Loucy (cell line): ENCODE data around the gene ALOX15.
"Not testable (repeated sequence)": the region's sequence is repeated elsewhere in the genome, so short reads cannot be mapped to it uniquely, and the experiment has no call there.

Source experiments
- H2AFZ ChIP-seq: fragments of 200-600 bp; sonication (generic); 2 replicates; pipeline ENCODE4 v1.6.0; 2016; ENCODE audit warnings: antibody characterized with exemption, mild to moderate bottlenecking, low read length, moderate library complexity
- H3F3A ChIP-seq: fragments of 200-600 bp; 2 replicates; pipeline ENCODE4 v1.6.0; 2016; ENCODE audit warnings: antibody characterized with exemption, low read depth, mild to moderate bottlenecking
- H3K27me3 ChIP-seq: fragments of 200-600 bp; sonication (generic); 2 replicates; pipeline ENCODE4 v1.6.1; 2014; ENCODE audit warnings: low read length, mild to moderate bottlenecking; ENCODE audit not compliant: insufficient read depth, poor library complexity, severe bottlenecking
- H3K36me3 ChIP-seq: fragments of 200-600 bp; sonication (generic); 2 replicates; pipeline ENCODE4 v1.6.1; 2016; ENCODE audit warnings: low read length; ENCODE audit not compliant: insufficient read depth
- H3K4me1 ChIP-seq: fragments of 200-600 bp; sonication (generic); 2 replicates; pipeline ENCODE4 v1.5.1; 2014; ENCODE audit warnings: low read length, mild to moderate bottlenecking; ENCODE audit not compliant: insufficient read depth, poor library complexity, severe bottlenecking
- H3K4me2 ChIP-seq: fragments of 200-600 bp; sonication (generic); 2 replicates; pipeline ENCODE4 v1.6.0; 2014; ENCODE audit warnings: antibody characterized with exemption, low read length, low read depth, mild to moderate bottlenecking; ENCODE audit not compliant: poor library complexity, severe bottlenecking
- H3K4me3 ChIP-seq: fragments of 200-600 bp; sonication (generic); 2 replicates; pipeline ENCODE4 v1.5.1; 2014; ENCODE audit warnings: low read length, mild to moderate bottlenecking, mixed read lengths; ENCODE audit not compliant: poor library complexity, severe bottlenecking
- H3K79me2 ChIP-seq: fragments of 200-600 bp; sonication (generic); 2 replicates; pipeline ENCODE4 v1.6.1; 2014; ENCODE audit warnings: low read length; ENCODE audit not compliant: insufficient read depth
- H3K9ac ChIP-seq: fragments of 200-600 bp; sonication (generic); 2 replicates; pipeline ENCODE4 v1.6.0; 2014; ENCODE audit warnings: mild to moderate bottlenecking, low read depth, low read length, moderate library complexity; ENCODE audit not compliant: poor library complexity, severe bottlenecking
- H3K9me2 ChIP-seq: fragments of 200-600 bp; sonication (generic); replicated peaks from 2 replicates; pipeline ENCODE4 v1.6.1; 2016; ENCODE audit warnings: low read depth, low read length, mixed read lengths
- H3K9me3 ChIP-seq: fragments of 200-600 bp; sonication (generic); 2 replicates; pipeline ENCODE4 v1.6.1; 2014; ENCODE audit warnings: mild to moderate bottlenecking, antibody characterized with exemption, low read length, low read depth; ENCODE audit not compliant: insufficient read depth
- H4K20me1 ChIP-seq: fragments of 200-600 bp; sonication (generic); 2 replicates; pipeline ENCODE4 v1.6.0; 2014; ENCODE audit warnings: antibody characterized with exemption, low read length, mild to moderate bottlenecking; ENCODE audit not compliant: insufficient read depth, poor library complexity, severe bottlenecking
- CTCF ChIP-seq: fragments of 200-600 bp; sonication (generic); conservative IDR thresholded peaks from 2 replicates; pipeline ENCODE4 v1.5.1; 2014; ENCODE audit warnings: mild to moderate bottlenecking, antibody characterized with exemption, low read length
- EZH2phosphoT487 ChIP-seq: fragments of 200-600 bp; IDR thresholded peaks from 2 replicates; pipeline ENCODE4 v1.6.1; 2018; ENCODE audit warnings: antibody characterized with exemption, mild to moderate bottlenecking, moderate library complexity, borderline replicate concordance

The ALOX15 gene

GRCh38 chr17:4664230-4664629, 22.8 kb upstream of the ALOX15 start:
- Histone ChIP-seq H3F3A (no peaks in the 10 kb centered on the region), H3K36me3 (no peaks in the 10 kb centered on the region), H3K9me3 (no peaks in the 10 kb centered on the region), H4K20me1 (no peaks in the 10 kb centered on the region), H3K4me2 (no peak overlapping the region), H3K4me1 (peaks cover 10% of the 10 kb centered on the region), H3K9ac (no peak overlapping the region), H3K79me2 (no peaks in the 10 kb centered on the region), H3K4me3 (no peak overlapping the region), H3K9me2 (no peaks in the 10 kb centered on the region), H2AFZ (no peak overlapping the region), H3K27me3 (no peaks in the 10 kb centered on the region)
- TF ChIP-seq EZH2phosphoT487 (no peak), CTCF (no peak)

- Histone ChIP-seq H2AFZ (no peak overlapping the region), H4K20me1 (no peaks in the 10 kb centered on the region), H3K27me3 (no peaks in the 10 kb centered on the region), H3K4me3 (no peak overlapping the region), H3K79me2 (no peaks in the 10 kb centered on the region), H3K9ac (no peak overlapping the region), H3K36me3 (no peaks in the 10 kb centered on the region), H3K9me2 (no peaks in the 10 kb centered on the region), H3K4me2 (no peak overlapping the region), H3F3A (no peaks in the 10 kb centered on the region), H3K9me3 (no peaks in the 10 kb centered on the region), H3K4me1 (peaks cover 10% of the 10 kb centered on the region)
- TF ChIP-seq EZH2phosphoT487 (no peak), CTCF (no peak)
Observed at GRCh38 chr17:4663711-4664110, 22.2 kb upstream of the ALOX15 start.

- Histone ChIP-seq H3K4me2 (no peak overlapping the region), H3K36me3 (no peaks in the 10 kb centered on the region), H3K79me2 (no peaks in the 10 kb centered on the region), H3K9ac (no peak overlapping the region), H3K9me2 (no peaks in the 10 kb centered on the region), H3K9me3 (no peaks in the 10 kb centered on the region), H3K4me1 (peaks cover 20% of the 10 kb centered on the region), H2AFZ (no peak overlapping the region), H3K4me3 (no peak overlapping the region), H4K20me1 (no peaks in the 10 kb centered on the region), H3K27me3 (no peaks in the 10 kb centered on the region), H3F3A (no peaks in the 10 kb centered on the region)
- TF ChIP-seq EZH2phosphoT487 = no peak
Observed at GRCh38 chr17:4658478-4659305, 17.2 kb upstream of the ALOX15 start.

- H3K9me2 ChIP-seq = no peaks in the 10 kb centered on the region
- no peak overlapping the region for H2AFZ ChIP-seq
- H3K27me3 ChIP-seq = no peaks in the 10 kb centered on the region
- no peaks in the 10 kb centered on the region for H3K36me3 ChIP-seq
- no peak overlapping the region for H3K9ac ChIP-seq
- H3K9me3 ChIP-seq = no peaks in the 10 kb centered on the region
- no peak overlapping the region for H3K4me3 ChIP-seq
- H3F3A ChIP-seq = no peaks in the 10 kb centered on the region
- H3K4me2 ChIP-seq = no peak overlapping the region
- no peaks in the 10 kb centered on the region for H3K79me2 ChIP-seq
- TF ChIP-seq CTCF (no peak), EZH2phosphoT487 (no peak)
- H3K4me1 ChIP-seq = peaks cover 16% of the 10 kb centered on the region
- H4K20me1 ChIP-seq = no peaks in the 10 kb centered on the region
Observed at GRCh38 chr17:4657678-4658077, 16.2 kb upstream of the ALOX15 start.

- H3K27me3 ChIP-seq, H3K9ac ChIP-seq, H3K79me2 ChIP-seq, H4K20me1 ChIP-seq, H3K36me3 ChIP-seq, H2AFZ ChIP-seq, H3K9me3 ChIP-seq, H3K4me3 ChIP-seq, H3F3A ChIP-seq, H3K9me2 ChIP-seq, H3K4me1 ChIP-seq, H3K4me2 ChIP-seq: not testable (repeated sequence)
Observed at GRCh38 chr17:4655933-4656332, 14.5 kb upstream of the ALOX15 start.
